ENCODE results near the gene USP24.

DNA sequence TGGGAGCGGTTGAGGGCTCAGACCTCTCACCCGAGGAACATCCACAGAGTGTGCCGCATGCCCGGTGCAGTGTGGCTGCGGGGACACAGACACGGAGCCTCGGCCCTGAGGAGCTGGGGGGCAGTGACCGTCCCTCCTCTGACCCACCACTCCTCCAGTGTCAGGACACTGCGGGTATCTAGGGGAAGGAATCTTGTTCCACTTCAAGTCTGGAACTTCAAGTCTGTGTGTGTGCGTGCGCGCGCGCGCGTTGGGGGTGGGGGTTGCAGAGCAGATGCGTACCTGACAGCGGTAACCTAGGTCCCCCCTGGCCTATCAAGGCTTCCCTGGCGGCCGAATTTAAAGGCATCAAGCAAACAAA is 158.6 kb downstream of the USP24 start:
- TF ChIP-seq, protein P1, sequence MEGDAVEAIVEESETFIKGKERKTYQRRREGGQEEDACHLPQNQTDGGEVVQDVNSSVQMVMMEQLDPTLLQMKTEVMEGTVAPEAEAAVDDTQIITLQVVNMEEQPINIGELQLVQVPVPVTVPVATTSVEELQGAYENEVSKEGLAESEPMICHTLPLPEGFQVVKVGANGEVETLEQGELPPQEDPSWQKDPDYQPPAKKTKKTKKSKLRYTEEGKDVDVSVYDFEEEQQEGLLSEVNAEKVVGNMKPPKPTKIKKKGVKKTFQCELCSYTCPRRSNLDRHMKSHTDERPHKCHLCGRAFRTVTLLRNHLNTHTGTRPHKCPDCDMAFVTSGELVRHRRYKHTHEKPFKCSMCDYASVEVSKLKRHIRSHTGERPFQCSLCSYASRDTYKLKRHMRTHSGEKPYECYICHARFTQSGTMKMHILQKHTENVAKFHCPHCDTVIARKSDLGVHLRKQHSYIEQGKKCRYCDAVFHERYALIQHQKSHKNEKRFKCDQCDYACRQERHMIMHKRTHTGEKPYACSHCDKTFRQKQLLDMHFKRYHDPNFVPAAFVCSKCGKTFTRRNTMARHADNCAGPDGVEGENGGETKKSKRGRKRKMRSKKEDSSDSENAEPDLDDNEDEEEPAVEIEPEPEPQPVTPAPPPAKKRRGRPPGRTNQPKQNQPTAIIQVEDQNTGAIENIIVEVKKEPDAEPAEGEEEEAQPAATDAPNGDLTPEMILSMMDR (IDR thresholded peaks at IDR 0.05): no peak
- no peak for TF ChIP-seq POLR2AphosphoS5 (IDR thresholded peaks at IDR 0.05; ENCODE audit: insufficient read depth in 1 of 2, low read depth in 1 of 2)
- TF ChIP-seq POLR2A (IDR thresholded peaks at IDR 0.05): no peak
